ENCODE measurements around the gene GRM7. TPM values are rescaled to one million over a fixed set of nuclear protein-coding genes. Genes with fewer than 3 reads are reported as not detected.

GRM7 gene
- total RNA-seq, 1 experiment from 2014 or later: not detected

DNA sequence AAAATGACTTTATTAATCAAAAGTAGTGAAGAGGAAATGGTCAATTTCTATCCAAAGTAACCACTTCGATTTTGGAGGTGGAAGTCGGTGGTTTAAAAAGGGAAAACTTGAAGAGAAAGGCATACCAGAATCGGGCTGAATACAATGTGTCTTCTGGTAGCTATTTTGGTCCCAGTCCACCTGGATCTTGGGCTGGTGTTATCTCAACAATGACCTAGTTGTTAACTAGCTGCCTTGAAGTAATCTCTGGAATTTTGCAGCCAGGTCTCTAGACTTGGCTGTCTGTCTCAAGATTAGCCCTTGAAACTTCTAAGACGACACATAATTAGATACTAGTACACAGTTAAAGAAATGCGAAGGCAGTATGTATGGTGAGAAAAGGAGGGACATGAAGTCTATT, 409.8 kb downstream of the GRM7 start:
- H3K4me3 ChIP-seq (ENCODE audit: low read depth, low read length, poor library complexity, severe bottlenecking): no peak overlapping the region
- ChIA-PET POLR2A (ENCODE audit: low non-redundant PET) (no interaction called here), CTCF (no interaction called here)
- intact Hi-C loops (cut with micrococcal nuclease; ENCODE audit: unreplicated experiment): no loop called here
- H3K36me3 ChIP-seq (ENCODE audit: insufficient read depth, low read length, poor library complexity, severe bottlenecking): no peaks in the 10 kb centered on the region
- BruUV-seq (replicated peaks): no TSS peak
- H3K9me3 ChIP-seq (ENCODE audit: low read depth, low read length, poor library complexity, severe bottlenecking): no peaks in the 10 kb centered on the region
- no peak for TF ChIP-seq EZH2 (IDR thresholded peaks at IDR 0.05; ENCODE audit: borderline replicate concordance, low read depth, low read length, poor library complexity, severe bottlenecking)
- no peak for TF ChIP-seq CTCF (conservative IDR thresholded peaks at IDR 0.05; ENCODE audit: low read depth, low read length)
- no peak for DNase-seq (ENCODE audit: low spot score)
- no peaks in the 10 kb centered on the region for H3K27me3 ChIP-seq (replicated peaks; ENCODE audit: insufficient read depth, low read depth, low read length, poor library complexity)
- H3K27ac ChIP-seq (ENCODE audit: low read depth, low read length, poor library complexity, severe bottlenecking): no peak overlapping the region
- H3K4me1 ChIP-seq (ENCODE audit: insufficient read depth, low read length, poor library complexity, severe bottlenecking): no peaks in the 10 kb centered on the region

DNA sequence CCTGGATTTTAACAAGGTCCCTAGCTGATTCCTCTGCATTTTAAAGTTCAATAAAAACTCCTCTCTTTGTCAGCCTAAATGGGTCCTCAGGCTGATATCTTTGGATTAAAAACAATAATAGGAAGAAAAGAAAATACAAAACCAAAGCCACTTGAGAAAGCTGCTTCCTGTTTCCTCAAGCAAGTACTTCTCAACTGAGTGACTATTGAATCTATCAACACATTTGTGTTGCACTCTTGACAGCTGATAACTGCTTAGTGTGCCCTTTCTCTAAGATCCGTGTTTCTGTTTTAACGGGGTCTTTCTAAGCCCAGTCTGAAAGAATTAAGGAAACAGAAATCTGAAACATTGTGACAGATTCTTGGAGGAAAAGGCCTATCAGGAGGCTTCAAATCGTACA, 410.7 kb downstream of the GRM7 start:
- Histone ChIP-seq H3K4me3 (ENCODE audit: low read depth, low read length, poor library complexity, severe bottlenecking) (no peak overlapping the region), H3K36me3 (ENCODE audit: insufficient read depth, low read length, poor library complexity, severe bottlenecking) (no peaks in the 10 kb centered on the region), H3K27me3 (replicated peaks; ENCODE audit: insufficient read depth, low read depth, low read length, poor library complexity) (no peaks in the 10 kb centered on the region), H3K27ac (ENCODE audit: low read depth, low read length, poor library complexity, severe bottlenecking) (no peak overlapping the region), H3K9me3 (ENCODE audit: low read depth, low read length, poor library complexity, severe bottlenecking) (no peaks in the 10 kb centered on the region), H3K4me1 (ENCODE audit: insufficient read depth, low read length, poor library complexity, severe bottlenecking) (no peaks in the 10 kb centered on the region)
- BruUV-seq (replicated peaks): no TSS peak
- POLR2A ChIA-PET (ENCODE audit: low non-redundant PET): no interaction called here
- intact Hi-C loops (cut with micrococcal nuclease; ENCODE audit: unreplicated experiment): no loop called here
- DNase-seq (ENCODE audit: low spot score): no peak
- CTCF ChIA-PET: no interaction called here
- no peak for TF ChIP-seq EZH2 (IDR thresholded peaks at IDR 0.05; ENCODE audit: borderline replicate concordance, low read depth, low read length, poor library complexity, severe bottlenecking)
- TF ChIP-seq CTCF (conservative IDR thresholded peaks at IDR 0.05; ENCODE audit: low read depth, low read length): no peak

DNA sequence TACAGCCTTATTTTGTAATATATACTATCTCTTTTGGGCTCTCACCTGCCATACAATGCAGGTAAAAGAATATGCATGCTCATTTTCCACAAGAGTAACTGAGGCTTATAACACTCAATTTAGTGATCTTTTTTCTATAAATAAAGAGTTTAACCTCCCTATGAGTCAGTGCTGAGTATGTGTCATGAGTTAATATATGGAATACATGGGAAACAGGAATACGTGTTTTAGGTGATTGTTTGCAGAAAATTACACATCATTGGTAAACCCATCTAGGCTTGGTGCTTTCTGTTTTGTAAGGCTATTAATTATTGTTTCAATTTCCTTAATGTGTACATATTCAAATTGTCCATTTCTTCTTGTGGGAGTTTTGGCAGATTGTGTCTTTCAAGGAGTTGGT, 411.3 kb downstream of the GRM7 start:
- ChIA-PET CTCF (no interaction called here), POLR2A (ENCODE audit: low non-redundant PET) (no interaction called here)
- TF ChIP-seq EZH2 (IDR thresholded peaks at IDR 0.05; ENCODE audit: borderline replicate concordance, low read depth, low read length, poor library complexity, severe bottlenecking): no peak
- no peak for TF ChIP-seq CTCF (conservative IDR thresholded peaks at IDR 0.05; ENCODE audit: low read depth, low read length)
- no peak for DNase-seq (ENCODE audit: low spot score)
- Histone ChIP-seq H3K27me3 (replicated peaks; ENCODE audit: insufficient read depth, low read depth, low read length, poor library complexity) (no peaks in the 10 kb centered on the region), H3K4me1 (ENCODE audit: insufficient read depth, low read length, poor library complexity, severe bottlenecking) (no peaks in the 10 kb centered on the region), H3K9me3 (ENCODE audit: low read depth, low read length, poor library complexity, severe bottlenecking) (no peaks in the 10 kb centered on the region), H3K4me3 (ENCODE audit: low read depth, low read length, poor library complexity, severe bottlenecking) (no peak overlapping the region), H3K27ac (ENCODE audit: low read depth, low read length, poor library complexity, severe bottlenecking) (no peak overlapping the region), H3K36me3 (ENCODE audit: insufficient read depth, low read length, poor library complexity, severe bottlenecking) (no peaks in the 10 kb centered on the region)
- BruUV-seq (replicated peaks): no TSS peak
- intact Hi-C loops (cut with micrococcal nuclease; ENCODE audit: unreplicated experiment): no loop called here

All from A673 (cell line).